ENCODE results near the gene GDA. TPM values are rescaled to one million over a fixed set of nuclear protein-coding genes. Genes with fewer than 3 reads are reported as not detected.

The GDA gene
- polyA plus RNA-seq (ENCODE audit: insufficient read depth in 1 of 5, insufficient read length in 5 of 5, low replicate concordance in 1 of 5): under 1 TPM in 4 of 5 donors, not detected in 1; 0.06 to 0.31 (median 0.14) TPM
- long read RNA-seq, donor 1, partial matches to known transcripts: 101 of 132 reads
- long read RNA-seq, donor 1, other reads (novel, unspliced or antisense): 31 of 132 reads
- long read RNA-seq, donor 2: 0 reads
- long read RNA-seq, donor 3: 0 reads
- long read RNA-seq, donor 4: 0 reads
- long read RNA-seq, donor 5: 0 reads
- long read RNA-seq, donor 6: 0 reads
- long read RNA-seq, donor 7: 0 reads
- long read RNA-seq, donor 8: 0 reads

DNA sequence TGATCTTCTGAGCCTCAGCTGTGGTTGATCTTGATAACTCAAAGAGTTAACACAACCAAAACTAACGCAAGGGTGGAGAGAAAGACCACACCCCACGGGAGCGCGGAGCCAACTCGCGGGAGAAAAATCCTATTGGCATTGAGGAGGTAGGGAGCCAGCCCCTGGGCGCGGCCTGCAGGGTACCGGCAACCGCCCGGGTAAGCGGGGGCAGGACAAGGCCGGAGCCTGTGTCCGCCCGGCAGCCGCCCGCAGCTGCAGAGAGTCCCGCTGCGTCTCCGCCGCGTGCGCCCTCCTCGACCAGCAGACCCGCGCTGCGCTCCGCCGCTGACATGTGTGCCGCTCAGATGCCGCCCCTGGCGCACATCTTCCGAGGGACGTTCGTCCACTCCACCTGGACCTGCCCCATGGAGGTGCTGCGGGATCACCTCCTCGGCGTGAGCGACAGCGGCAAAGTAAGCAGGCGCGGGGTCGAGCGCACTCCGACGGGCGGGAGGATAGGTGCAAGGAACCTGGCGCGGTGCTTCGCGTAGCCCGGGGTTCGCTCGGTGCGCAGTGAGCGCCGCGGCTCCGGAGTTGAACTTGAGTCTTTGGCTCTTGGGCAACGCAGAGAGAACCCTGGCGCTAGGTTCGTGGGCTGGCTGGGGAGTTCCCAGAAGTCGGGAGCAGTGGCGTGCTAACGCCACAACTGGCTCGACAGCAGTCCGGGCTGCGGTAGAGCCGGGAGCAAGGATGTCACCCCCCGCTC lies at the start of gene GDA:
TSS of gene GDA (plus strand) at position 210 of the 745 bp plus-strand sequence. CDS start at position 330, 120 bp downstream.
- peak in 1 of 2 donors; percentile 3 for DNase-seq

DNA sequence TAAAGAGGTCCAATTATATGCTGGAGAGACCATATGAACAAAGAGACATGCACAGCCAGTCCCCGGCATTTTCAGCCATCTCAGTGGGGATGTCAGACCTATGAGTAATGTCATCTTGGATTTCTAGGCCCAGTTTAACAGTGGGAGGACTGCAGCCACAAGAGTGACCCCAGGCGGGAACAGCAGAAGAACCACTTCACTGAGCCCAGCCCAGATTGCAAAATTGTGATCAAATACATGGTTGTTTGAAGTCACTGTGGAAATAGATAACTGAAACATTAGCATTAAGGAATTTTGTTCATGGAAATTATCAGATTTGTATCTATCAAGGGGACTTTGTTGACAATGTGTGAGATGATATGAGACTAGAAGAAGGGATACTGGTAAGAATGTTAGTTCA lies 46.7 kb upstream of the GDA start:
- DNase-seq: no peak

- no peak for DNase-seq
Measured at GRCh38 chr9:72113056-72113455, 36.2 kb upstream of the GDA start.

DNA sequence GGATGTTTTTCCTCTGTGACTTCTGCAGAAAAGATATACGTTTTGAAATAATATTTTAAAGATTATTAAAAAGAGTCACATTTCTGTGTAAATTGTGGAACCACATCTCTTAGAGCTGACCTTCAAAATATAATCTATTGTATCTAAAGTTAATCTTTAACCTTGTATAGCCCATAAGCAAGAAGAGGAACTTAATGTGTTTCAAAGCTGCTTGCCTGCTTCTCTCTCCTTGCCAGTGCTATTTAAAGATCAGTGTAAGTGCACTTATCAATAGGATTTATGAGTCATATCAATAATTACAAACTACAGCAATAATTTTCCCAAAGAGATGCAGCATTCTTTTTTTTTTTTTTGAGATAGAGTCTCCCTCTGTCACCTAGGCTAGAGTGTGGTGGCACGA lies 29.4 kb upstream of the GDA start:
- DNase-seq: no peak

- DNase-seq: no peak
Measured at GRCh38 chr9:72124947-72125346, 24.3 kb upstream of the GDA start.

DNA sequence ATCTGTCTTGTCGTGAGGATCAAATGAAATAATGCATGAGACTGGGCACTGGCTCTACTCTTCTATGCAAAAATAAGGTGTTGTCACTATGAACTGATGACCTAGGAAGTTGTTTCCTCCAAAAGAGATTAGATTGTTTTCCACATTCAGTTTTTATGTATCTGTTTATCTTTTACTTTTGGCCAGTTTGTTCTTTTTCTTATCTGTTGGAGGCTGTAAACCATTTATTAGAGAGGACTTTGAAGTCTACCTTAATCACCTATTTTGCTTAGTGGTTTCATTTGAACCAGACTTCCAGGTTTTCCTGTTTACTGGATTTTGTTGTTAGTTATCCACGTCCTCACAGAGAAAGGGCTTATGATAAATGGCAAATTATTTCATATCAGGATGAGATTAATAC lies 21.5 kb upstream of the GDA start:
- DNase-seq: no peak

DNA sequence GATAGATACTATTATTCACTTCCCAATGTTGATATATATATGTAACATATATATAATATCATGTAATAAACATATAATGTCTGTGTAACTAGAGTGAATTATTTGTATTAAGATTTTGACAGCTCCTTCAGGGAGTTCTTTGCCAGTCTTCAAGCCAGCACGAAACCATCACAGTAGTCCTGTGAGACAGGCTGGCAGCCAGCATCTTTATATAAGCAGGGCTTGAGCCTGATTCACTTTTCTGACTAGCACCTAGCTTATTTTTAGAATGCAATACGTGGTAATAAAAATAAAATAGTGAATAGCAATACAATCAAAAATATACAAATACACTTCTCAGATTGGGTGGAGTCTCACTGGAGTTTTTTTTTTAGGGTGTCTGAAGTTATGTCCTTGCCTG lies 20.7 kb upstream of the GDA start:
- DNase-seq: no peak

DNA sequence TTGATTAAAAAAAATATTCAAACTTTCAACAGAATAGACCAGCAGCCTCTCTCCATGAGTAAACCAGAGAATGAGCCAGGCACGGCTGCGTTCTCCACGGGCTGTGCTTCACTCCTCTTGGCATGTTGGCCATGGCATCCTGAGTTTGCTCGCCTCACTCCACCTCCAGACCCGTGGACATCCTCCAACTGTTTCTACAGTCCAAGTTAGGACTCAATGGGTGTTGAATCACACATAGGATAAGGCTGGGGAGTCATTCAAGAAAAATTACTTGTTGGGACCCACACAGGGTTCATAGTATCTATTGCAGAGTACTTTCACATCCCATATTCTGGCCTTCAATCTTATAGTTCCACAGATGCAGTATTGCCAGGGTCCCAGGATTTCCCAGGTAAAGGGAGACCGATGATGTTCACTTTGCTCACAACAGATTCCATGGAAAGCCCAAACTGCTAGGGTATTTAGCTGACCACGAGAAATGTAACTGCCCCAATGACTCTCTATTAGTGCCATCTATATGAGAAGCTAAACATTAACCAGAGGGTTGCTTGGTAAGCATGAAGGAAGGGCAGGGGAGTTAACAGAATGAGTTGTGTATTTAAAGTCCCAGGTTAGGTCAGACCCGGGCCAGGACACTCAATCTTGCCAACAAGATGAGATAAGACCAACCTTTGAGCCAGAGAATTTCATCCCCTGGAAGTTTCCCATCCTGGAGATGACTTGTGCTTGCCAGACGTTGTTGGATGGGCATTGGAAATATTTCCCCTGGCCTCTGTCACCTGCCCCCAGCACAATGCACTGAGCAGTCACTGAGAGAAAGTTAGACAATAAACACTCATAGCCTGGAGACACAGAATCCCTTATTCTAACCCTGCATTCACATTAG lies 19.7 kb upstream of the GDA start:
- no peak for DNase-seq

- no peak for DNase-seq
Measured at GRCh38 chr9:72130321-72130720, 18.9 kb upstream of the GDA start.

DNA sequence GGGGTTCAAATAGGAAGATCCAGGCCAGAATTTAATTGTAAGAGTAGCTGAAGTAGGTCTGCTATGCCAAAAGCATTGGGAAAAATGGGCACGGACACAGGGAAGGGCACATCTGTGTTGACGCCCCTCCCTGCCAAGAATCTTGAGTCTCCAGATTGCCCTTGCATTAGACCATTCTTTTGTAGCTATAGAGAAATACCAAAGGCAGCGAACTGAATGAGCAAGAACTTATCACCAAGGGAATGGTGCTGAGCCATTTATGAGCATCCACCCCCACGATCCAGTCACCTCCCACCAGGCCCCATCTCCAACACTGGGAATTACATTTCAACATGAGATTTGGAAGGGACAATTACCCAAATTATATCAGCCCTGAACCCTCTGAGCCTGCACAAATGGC lies 18.0 kb upstream of the GDA start:
- DNase-seq: no peak

DNA sequence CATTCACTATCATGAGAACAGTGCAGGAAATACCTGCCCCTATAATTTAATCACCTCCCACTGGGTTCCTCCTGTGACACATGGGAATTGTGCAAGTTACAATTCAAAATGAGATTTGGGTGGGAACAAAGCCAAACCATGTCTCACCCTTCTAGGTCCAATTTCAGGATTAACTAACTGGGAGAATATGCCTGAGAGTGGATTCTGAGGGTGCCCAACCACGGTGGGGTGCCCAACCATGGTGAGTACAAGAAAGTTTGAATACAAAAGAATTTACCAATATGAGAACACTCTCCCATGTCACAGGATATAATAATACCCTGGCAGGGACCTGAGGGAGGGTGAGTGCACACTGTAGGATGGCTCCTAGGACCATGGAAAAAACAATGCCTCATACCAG lies 17.2 kb upstream of the GDA start:
- no peak for DNase-seq

DNA sequence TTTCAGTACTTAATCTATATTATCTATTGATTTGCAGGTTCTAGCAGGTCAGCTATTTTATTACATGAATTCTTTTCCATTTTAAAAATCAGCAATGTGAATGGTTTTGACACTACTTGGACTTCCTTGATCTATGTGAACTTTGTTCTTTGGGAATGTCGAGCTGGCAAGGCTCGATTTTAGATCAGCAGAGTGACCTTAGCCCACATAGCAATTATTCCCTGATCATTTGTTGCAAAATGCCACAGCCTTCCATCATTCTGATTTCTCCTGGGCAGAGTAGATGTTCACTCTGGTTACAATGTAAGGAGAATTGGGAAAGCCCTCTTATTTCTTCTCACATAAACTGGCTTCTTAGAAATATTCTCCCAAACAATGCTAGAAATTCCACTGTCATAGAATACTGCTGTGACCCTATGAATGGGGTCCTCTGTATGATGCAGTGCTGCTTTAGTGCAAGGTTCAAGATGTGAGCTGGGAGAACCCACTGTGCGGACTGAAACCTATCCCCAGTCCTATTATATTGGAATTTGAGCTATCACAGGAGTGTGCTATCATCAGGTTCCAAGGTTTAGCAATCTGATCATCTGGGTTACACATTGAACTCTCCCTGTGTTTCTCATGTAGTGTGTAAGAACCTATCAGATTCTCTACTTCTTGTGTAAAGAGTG lies 15.7 kb upstream of the GDA start:
- no peak for DNase-seq

GRCh38 chr9:72134801-72135200 lies 14.4 kb upstream of the GDA start:
- DNase-seq: no peak

DNA sequence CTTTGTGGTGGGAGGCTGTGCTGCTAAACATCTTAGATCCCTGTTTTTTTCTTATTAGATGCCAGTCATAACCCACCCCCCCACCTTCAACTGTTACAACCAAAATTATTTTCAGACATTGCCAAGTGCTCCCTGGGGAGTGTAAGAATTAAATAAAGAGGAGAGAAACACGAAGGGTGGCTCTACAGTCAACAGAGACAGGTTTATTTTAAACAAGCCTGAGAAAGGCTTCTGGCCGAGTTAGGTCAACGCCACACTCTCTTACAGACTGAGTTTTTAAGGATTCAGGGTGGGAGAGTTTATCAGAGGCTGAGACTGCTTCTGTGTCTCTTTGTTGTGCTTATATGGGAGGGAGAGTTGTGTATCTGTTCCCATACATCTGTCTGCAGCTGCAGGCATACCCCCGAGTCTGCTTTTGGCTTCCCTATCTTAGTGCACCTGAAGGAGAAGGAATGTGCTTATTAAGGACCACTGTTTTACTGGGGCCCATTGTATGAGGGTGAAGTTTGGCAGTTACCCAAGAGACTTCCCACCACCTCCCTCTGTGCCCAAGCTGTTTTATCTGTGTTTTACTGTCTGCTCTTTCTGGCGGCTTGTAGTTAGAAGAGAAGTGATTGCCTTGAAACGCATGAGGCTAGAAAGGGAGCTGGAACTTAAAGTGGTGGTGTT lies 11.4 kb upstream of the GDA start:
- no peak for DNase-seq

- DNase-seq: no peak
Measured at GRCh38 chr9:72139226-72139625, 10.0 kb upstream of the GDA start.

- DNase-seq: no peak
Measured at GRCh38 chr9:72140586-72140985, 8.7 kb upstream of the GDA start.

GRCh38 chr9:72141484-72141883 lies 7.8 kb upstream of the GDA start:
- DNase-seq: no peak

- no peak for DNase-seq
Measured at GRCh38 chr9:72144756-72145492, 4.3 kb upstream of the GDA start.

GRCh38 chr9:72145733-72146505 lies 3.3 kb upstream of the GDA start:
- no peak for DNase-seq

- no peak for DNase-seq
Measured at GRCh38 chr9:72147676-72148075, 1.6 kb upstream of the GDA start.
